Peyer's patch (tissue), 4 donors: ENCODE measurements around the gene CNTNAP2.

Experiments used
- POLR2A ChIP-seq, 2 donors: fragments of 450-650 bp; IDR thresholded peaks; one replicate each; pipeline ENCODE4 v1.5.1; 2017; ENCODE audit warnings: antibody characterized with exemption in 2 of 2, mild to moderate bottlenecking in 2 of 2, moderate library complexity in 2 of 2
- TF ChIP-seq, protein P1 (sequence below), 6 experiments: fragments of 450-650 bp in 4 of 6; fragments of 200-600 bp in 2 of 6; sonication (generic) in 1 of 6; IDR thresholded peaks; one replicate each; pipeline ENCODE4 v1.5.1; 2017 to 2019; ENCODE audit warnings: antibody characterized with exemption in 6 of 6, mild to moderate bottlenecking in 3 of 6, moderate library complexity in 1 of 6

DNA sequence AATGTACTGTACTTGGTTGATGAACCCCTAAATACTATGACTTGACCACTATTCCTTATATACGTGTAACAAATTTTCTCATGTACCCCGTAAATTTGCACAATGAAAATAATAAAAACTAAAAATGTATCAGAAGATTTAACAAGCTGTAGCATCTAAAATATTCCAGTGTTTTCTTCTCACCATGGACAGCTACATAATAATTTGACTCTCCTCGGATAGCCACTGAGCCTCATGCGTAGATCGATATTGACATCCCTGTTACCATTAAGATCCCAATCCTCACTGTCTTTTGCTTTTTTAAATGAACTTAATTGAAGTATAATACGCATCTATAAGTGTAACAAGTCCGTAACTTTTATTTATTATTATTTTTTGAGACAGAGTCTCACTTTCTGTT is 2294.3 kb downstream of the CNTNAP2 start:
- no peak for TF ChIP-seq POLR2A (IDR thresholded peaks at IDR 0.05)
- TF ChIP-seq, protein P1, sequence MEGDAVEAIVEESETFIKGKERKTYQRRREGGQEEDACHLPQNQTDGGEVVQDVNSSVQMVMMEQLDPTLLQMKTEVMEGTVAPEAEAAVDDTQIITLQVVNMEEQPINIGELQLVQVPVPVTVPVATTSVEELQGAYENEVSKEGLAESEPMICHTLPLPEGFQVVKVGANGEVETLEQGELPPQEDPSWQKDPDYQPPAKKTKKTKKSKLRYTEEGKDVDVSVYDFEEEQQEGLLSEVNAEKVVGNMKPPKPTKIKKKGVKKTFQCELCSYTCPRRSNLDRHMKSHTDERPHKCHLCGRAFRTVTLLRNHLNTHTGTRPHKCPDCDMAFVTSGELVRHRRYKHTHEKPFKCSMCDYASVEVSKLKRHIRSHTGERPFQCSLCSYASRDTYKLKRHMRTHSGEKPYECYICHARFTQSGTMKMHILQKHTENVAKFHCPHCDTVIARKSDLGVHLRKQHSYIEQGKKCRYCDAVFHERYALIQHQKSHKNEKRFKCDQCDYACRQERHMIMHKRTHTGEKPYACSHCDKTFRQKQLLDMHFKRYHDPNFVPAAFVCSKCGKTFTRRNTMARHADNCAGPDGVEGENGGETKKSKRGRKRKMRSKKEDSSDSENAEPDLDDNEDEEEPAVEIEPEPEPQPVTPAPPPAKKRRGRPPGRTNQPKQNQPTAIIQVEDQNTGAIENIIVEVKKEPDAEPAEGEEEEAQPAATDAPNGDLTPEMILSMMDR (IDR thresholded peaks at IDR 0.05), result no peak
